Measurements from ENCODE around the gene WDR90. TPM values are rescaled to one million over a fixed set of nuclear protein-coding genes. Genes with fewer than 3 reads are reported as not detected.

The WDR90 gene
- total RNA-seq, 1 donor from 2014 or later: 77.2 TPM

DNA sequence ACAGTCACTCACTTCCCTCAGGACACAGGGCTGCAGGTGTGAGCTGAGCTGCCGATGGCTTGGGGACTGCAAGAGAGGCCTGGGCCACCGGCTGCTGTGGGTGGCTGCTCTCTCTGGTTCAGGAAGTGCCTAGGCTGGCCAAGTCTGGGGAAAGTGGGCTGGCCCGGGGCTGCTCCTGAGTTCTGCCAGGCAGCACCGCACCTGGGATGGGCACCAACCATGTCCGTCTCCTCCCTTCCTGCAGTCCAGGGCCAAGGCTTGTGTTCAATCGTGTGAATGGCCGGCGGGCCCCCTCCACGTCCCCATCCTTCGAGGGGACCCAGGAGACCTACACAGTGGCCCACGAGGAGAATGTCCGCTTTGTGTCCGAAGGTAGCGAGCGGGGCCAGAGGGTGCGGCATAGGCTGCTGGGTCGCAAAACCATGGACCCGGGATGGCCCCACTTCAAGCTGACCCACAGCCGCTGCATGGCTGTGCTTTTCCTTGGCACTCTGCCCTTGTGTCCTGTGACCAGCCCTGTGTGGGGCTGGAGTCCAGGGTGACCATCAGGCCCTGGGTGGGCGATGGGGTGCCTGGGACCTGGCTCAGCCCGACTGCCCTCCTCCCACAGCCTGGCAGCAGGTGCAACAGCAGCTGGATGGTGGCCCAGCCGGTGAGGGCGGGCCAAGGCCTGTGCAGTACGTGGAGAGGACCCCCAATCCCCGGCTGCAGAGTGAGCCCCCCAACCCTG, 1.8 kb upstream of the WDR90 start:
- Mint-ChIP-seq H3K4me1 (ENCODE audit: low read depth) (peaks cover 4% of the 10 kb centered on the region), H3K4me3 (ENCODE audit: low read depth) (no peak overlapping the region), H3K27ac (no peak overlapping the region), H3K36me3 (ENCODE audit: low read depth) (peaks cover 16% of the 10 kb centered on the region), H3K27me3 (ENCODE audit: low read depth) (no peaks in the 10 kb centered on the region), H3K9me3 (no peaks in the 10 kb centered on the region)
- no peak for DNase-seq (ENCODE audit: low spot score)
- intact Hi-C loops (cut with micrococcal nuclease): loop anchor here (10.0 kb wide), 1 partner anchor 967 kb away; the partner anchor contains the start of genes CRAMP1 and IFT140

- DNase-seq (ENCODE audit: low spot score): no peak
- Mint-ChIP-seq H3K4me3 (ENCODE audit: low read depth) (peak overlapping the region; percentile 82), H3K27ac (peak overlapping the region; percentile 74), H3K4me1 (ENCODE audit: low read depth) (peaks cover 4% of the 10 kb centered on the region), H3K27me3 (ENCODE audit: low read depth) (no peaks in the 10 kb centered on the region), H3K9me3 (no peaks in the 10 kb centered on the region), H3K36me3 (ENCODE audit: low read depth) (peaks cover 16% of the 10 kb centered on the region)
- intact Hi-C loops (cut with micrococcal nuclease): loop anchor here (10.0 kb wide), 1 partner anchor 967 kb away; the partner anchor contains the start of genes CRAMP1 and IFT140
Measured at GRCh38 chr16:648071-648780, 939 bp upstream of the WDR90 start.

DNA sequence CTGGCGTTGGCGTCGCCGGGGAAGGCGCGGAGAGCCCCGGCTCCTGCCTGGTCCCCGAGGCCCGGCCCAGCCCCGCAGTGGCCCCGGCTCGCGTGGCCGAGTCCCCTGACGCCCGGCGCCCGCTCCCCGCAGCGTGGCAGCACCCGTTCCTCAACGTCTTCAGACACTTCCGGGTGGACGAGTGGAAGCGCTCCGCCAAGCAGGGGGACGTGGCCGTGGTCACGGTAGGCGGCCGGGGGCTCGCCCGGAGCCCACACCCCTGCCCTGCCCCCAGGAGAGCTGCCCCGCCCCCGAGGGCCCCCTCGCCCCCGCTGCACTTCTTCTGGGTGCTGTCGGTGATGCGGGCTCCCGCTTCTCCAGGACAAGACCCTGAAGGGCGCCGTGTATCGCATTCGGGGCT, 466 bp downstream of the WDR90 start:
- Mint-ChIP-seq H3K27me3 (ENCODE audit: low read depth) (no peaks in the 10 kb centered on the region), H3K36me3 (ENCODE audit: low read depth) (peaks cover 6% of the 10 kb centered on the region), H3K9me3 (no peaks in the 10 kb centered on the region), H3K4me3 (ENCODE audit: low read depth) (peak overlapping the region; percentile 72), H3K27ac (no peak overlapping the region), H3K4me1 (ENCODE audit: low read depth) (peaks cover 3% of the 10 kb centered on the region)
- intact Hi-C loops (cut with micrococcal nuclease): loop anchor here (1.0 to 10.0 kb wide), 2 partner anchors 8 to 965 kb away; partner anchors contain the start of genes CRAMP1, IFT140 and MCRIP2
- no peak for DNase-seq (ENCODE audit: low spot score)

GRCh38 chr16:651844-652243, 2.7 kb downstream of the WDR90 start:
- Mint-ChIP-seq H3K27me3 (ENCODE audit: low read depth) (no peaks in the 10 kb centered on the region), H3K36me3 (ENCODE audit: low read depth) (no peaks in the 10 kb centered on the region), H3K9me3 (no peaks in the 10 kb centered on the region), H3K4me1 (ENCODE audit: low read depth) (peaks cover 2% of the 10 kb centered on the region), H3K4me3 (ENCODE audit: low read depth) (no peak overlapping the region), H3K27ac (no peak overlapping the region)
- intact Hi-C loops (cut with micrococcal nuclease): no loop called here
- no peak for DNase-seq (ENCODE audit: low spot score)

DNA sequence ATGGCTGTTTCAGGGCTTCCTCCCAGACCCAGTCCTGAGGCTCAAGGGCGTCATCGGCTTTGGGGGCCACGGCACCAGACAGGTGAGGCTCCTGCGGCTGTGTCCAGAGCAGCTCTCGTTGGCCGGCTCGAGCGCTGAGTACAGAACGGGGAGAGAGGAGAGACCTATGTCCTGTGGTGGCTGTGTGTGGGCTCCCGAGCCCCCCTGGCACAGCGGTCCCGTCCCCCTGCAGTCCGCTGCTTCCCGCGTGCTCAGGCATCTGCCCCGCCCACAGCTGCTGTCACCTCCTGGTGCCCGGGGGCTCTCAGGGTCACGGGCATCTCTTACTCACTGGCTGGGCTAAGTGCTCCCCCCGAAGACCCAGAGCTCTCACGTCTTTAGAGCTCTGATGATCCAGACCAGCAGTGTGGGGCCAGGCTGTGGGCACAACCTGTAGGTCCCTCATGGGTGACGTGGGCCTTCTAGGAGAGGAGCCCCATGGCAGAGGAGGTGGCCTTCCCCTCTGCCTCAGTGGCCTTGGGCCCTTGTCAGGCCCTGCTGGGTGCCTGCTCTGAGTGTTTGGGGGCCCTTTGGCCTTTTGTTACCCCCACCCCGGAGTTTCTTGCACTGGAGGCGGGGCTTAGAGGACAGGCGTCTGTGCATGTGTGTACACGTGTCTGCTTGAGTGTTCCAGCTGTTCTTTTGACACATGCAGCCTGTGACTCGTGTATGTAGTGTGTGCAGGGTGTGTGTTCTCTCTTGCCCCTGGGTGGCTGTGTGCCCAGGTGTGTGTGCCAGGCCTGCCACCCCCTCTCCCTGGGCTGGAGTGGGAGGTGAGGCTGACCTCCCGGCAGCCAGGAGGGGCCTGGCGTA, 3.5 kb downstream of the WDR90 start:
- intact Hi-C loops (cut with micrococcal nuclease): no loop called here
- H3K4me1 Mint-ChIP-seq (ENCODE audit: low read depth): peaks cover 2% of the 10 kb centered on the region
- DNase-seq (ENCODE audit: low spot score): no peak
- H3K36me3 Mint-ChIP-seq (ENCODE audit: low read depth): no peaks in the 10 kb centered on the region
- no peak overlapping the region for H3K27ac Mint-ChIP-seq
- no peaks in the 10 kb centered on the region for H3K27me3 Mint-ChIP-seq (ENCODE audit: low read depth)
- H3K9me3 Mint-ChIP-seq: no peaks in the 10 kb centered on the region
- H3K4me3 Mint-ChIP-seq (ENCODE audit: low read depth): no peak overlapping the region

- Mint-ChIP-seq H3K36me3 (ENCODE audit: low read depth) (no peaks in the 10 kb centered on the region), H3K4me3 (ENCODE audit: low read depth) (no peak overlapping the region), H3K27ac (no peak overlapping the region), H3K9me3 (no peaks in the 10 kb centered on the region), H3K4me1 (ENCODE audit: low read depth) (peaks cover 2% of the 10 kb centered on the region), H3K27me3 (ENCODE audit: low read depth) (no peaks in the 10 kb centered on the region)
- intact Hi-C loops (cut with micrococcal nuclease): no loop called here
- DNase-seq (ENCODE audit: low spot score): no peak
Measured at GRCh38 chr16:654034-654433, 4.9 kb downstream of the WDR90 start.

GRCh38 chr16:657487-657886, 8.3 kb downstream of the WDR90 start:
- intact Hi-C loops (cut with micrococcal nuclease): no loop called here
- Mint-ChIP-seq H3K4me3 (ENCODE audit: low read depth) (no peak overlapping the region), H3K4me1 (ENCODE audit: low read depth) (peaks cover 3% of the 10 kb centered on the region), H3K9me3 (no peaks in the 10 kb centered on the region), H3K27me3 (ENCODE audit: low read depth) (no peaks in the 10 kb centered on the region), H3K27ac (no peak overlapping the region), H3K36me3 (ENCODE audit: low read depth) (no peaks in the 10 kb centered on the region)
- DNase-seq (ENCODE audit: low spot score): no peak

DNA sequence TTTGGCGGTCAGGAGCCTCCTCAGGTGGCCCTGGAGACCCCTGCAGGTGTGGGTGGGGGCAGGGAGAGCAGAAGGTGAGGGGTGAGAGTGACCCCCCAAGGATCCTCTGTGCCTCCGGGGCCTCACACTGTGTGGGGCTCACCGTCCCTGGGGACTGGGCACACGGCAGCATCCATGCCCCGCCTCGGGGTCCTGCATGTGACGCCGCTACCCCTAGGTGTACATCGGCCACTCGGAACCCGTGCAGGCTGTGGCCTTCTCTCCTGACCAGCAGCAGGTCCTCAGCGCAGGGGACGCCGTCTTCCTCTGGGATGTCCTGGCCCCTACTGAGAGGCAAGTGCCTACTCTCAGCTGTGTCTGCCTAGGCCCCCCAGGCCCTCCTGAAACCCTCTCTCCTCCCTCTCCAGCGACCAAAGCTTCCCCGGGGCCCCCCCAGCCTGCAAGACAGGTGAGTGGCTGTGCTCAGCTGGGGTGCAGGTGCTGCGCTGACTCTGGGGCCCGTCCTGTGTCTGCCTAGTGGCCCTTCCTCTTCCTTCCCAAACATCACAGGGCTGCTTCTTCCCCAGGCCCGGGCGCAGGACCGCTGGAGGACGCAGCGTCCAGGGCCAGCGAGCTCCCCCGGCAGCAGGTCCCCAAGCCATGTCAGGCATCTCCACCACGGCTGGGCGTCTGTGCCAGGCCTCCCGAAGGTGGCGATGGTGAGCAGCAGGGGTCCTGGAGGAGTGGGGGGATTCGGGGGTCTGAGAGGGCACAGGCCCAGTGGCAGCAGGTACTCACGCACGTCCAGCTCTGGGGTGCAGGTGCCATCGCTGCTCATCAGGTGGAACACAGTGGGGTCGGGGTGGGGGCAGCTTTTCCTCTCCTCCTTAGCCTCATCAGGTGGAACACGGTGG, 9.8 kb downstream of the WDR90 start:
- Mint-ChIP-seq H3K4me1 (ENCODE audit: low read depth) (peaks cover 3% of the 10 kb centered on the region), H3K4me3 (ENCODE audit: low read depth) (no peak overlapping the region), H3K36me3 (ENCODE audit: low read depth) (no peaks in the 10 kb centered on the region), H3K27me3 (ENCODE audit: low read depth) (no peaks in the 10 kb centered on the region), H3K27ac (no peak overlapping the region), H3K9me3 (no peaks in the 10 kb centered on the region)
- DNase-seq (ENCODE audit: low spot score): no peak
- intact Hi-C loops (cut with micrococcal nuclease): no loop called here

DNA sequence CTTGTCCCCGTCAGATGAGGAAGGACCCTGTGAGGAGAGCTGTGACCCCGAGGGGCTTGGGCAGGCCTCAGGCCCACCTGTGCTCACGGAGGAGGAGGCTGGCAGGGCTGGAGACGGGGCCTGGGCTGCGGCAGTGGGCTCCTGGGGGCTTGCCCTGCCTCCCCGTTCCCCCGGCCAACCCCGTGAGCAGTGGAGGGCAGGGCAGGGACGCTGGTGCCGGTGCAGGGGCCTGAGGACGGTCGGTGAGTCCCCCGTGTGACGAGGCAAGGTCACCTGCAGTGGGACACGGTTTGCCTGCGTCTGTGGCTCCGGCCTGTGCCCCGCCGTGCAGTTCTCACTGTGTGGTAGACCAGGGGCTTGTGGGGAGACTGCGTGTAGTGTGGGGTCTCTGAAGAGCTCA, 10.5 kb downstream of the WDR90 start:
- Mint-ChIP-seq H3K36me3 (ENCODE audit: low read depth) (no peaks in the 10 kb centered on the region), H3K27me3 (ENCODE audit: low read depth) (no peaks in the 10 kb centered on the region), H3K4me3 (ENCODE audit: low read depth) (no peak overlapping the region), H3K27ac (no peak overlapping the region), H3K9me3 (no peaks in the 10 kb centered on the region), H3K4me1 (ENCODE audit: low read depth) (peaks cover 3% of the 10 kb centered on the region)
- no peak for DNase-seq (ENCODE audit: low spot score)
- intact Hi-C loops (cut with micrococcal nuclease): no loop called here

- no peaks in the 10 kb centered on the region for H3K9me3 Mint-ChIP-seq
- peaks cover 3% of the 10 kb centered on the region for H3K4me1 Mint-ChIP-seq (ENCODE audit: low read depth)
- no peaks in the 10 kb centered on the region for H3K27me3 Mint-ChIP-seq (ENCODE audit: low read depth)
- intact Hi-C loops (cut with micrococcal nuclease): no loop called here
- H3K4me3 Mint-ChIP-seq (ENCODE audit: low read depth): no peak overlapping the region
- DNase-seq (ENCODE audit: low spot score): no peak
- no peaks in the 10 kb centered on the region for H3K36me3 Mint-ChIP-seq (ENCODE audit: low read depth)
- no peak overlapping the region for H3K27ac Mint-ChIP-seq
Measured at GRCh38 chr16:660132-660458, 10.9 kb downstream of the WDR90 start.

- peaks cover 3% of the 10 kb centered on the region for H3K4me1 Mint-ChIP-seq (ENCODE audit: low read depth)
- no peaks in the 10 kb centered on the region for H3K9me3 Mint-ChIP-seq
- H3K4me3 Mint-ChIP-seq (ENCODE audit: low read depth): no peak overlapping the region
- no peak overlapping the region for H3K27ac Mint-ChIP-seq
- DNase-seq (ENCODE audit: low spot score): peak; percentile 61
- no peaks in the 10 kb centered on the region for H3K36me3 Mint-ChIP-seq (ENCODE audit: low read depth)
- intact Hi-C loops (cut with micrococcal nuclease): no loop called here
- no peaks in the 10 kb centered on the region for H3K27me3 Mint-ChIP-seq (ENCODE audit: low read depth)
Measured at GRCh38 chr16:660459-661183, 11.5 kb downstream of the WDR90 start.

Data from activated T-helper 2 cell treated with anti-CD3 and anti-CD28 coated beads, Interferon-gamma antibody, Interleukin-2, Interleukin-4, amounts not matched to agents 10 μg/mL and 5 μg/mL and 100 μg/mL, durations not matched to agents 14 hours and 24 hours and 36 hours (primary cell).